D721Med (cell line): ENCODE measurements around the gene CXCR4.
"Not testable (repeated sequence)": the region's sequence is repeated elsewhere in the genome, so short reads cannot be mapped to it uniquely, and the experiment has no call there.

ENCODE experiments used
- DNase-seq: peaks from one replicate; pipeline ENCODE4 v3.0.0; 2011; ENCODE audit warnings: low spot score; ENCODE audit not compliant: insufficient read length
- FAIRE-seq: peaks from 2 replicates; lab custom pipeline; 2011; peaks lifted over from hg19 to GRCh38; lab: Jason Lieb, UNC
- CTCF ChIP-seq: IDR thresholded peaks from 2 replicates; pipeline ENCODE4 v1.5.1; 2012; ENCODE audit warnings: mild to moderate bottlenecking, control low read depth; ENCODE audit not compliant: insufficient read depth; ENCODE audit errors: missing control alignments

Gene CXCR4

GRCh38 chr2:136107051-136108033 is 10.6 kb downstream of the CXCR4 start:
- DNase-seq = no peak
- TF ChIP-seq CTCF = no peak
- FAIRE-seq = no peak

- TF ChIP-seq CTCF = no peak
- DNase-seq = no peak
- no peak for FAIRE-seq
These were observed 11.4 kb downstream of the CXCR4 start for GRCh38 chr2:136106505-136106904.

GRCh38 chr2:136104977-136105376 is 13.0 kb downstream of the CXCR4 start:
- FAIRE-seq = no peak
- no peak for DNase-seq
- TF ChIP-seq CTCF = no peak

GRCh38 chr2:136101042-136101441 is 16.9 kb downstream of the CXCR4 start:
- FAIRE-seq = no peak
- TF ChIP-seq CTCF = no peak
- DNase-seq = no peak

- DNase-seq (no peak), FAIRE-seq (no peak)
These were observed 19.5 kb downstream of the CXCR4 start for GRCh38 chr2:136098441-136098840.

GRCh38 chr2:136093583-136093982 is 24.4 kb downstream of the CXCR4 start:
- peak; percentile 53 for DNase-seq
- no peak for TF ChIP-seq CTCF
- peak; percentile 53 for FAIRE-seq

More at GRCh38 chr2:136098441-136098840, 19.5 kb downstream of the CXCR4 start:
- TF ChIP-seq CTCF = no peak

- no peak for TF ChIP-seq CTCF
- DNase-seq (no peak), FAIRE-seq (no peak)
These were observed 26.1 kb downstream of the CXCR4 start for GRCh38 chr2:136091899-136092298.

- not testable (repeated sequence) for DNase-seq, FAIRE-seq
These were observed 30.0 kb downstream of the CXCR4 start for GRCh38 chr2:136087901-136088460.
